ENCODE measurements around the gene CCHCR1. TPM values are rescaled to one million over a fixed set of nuclear protein-coding genes. Genes with fewer than 3 reads are reported as not detected.
"Not testable (repeated sequence)": the region's sequence is repeated elsewhere in the genome, so short reads cannot be mapped to it uniquely, and the experiment has no call there.

Gene CCHCR1
- total RNA-seq, 5 donors from 2014 or later (not counting 1 experiment from before 2014, with no cell fraction given) = 20.7 to 38.6 (median 28.1) TPM

DNA sequence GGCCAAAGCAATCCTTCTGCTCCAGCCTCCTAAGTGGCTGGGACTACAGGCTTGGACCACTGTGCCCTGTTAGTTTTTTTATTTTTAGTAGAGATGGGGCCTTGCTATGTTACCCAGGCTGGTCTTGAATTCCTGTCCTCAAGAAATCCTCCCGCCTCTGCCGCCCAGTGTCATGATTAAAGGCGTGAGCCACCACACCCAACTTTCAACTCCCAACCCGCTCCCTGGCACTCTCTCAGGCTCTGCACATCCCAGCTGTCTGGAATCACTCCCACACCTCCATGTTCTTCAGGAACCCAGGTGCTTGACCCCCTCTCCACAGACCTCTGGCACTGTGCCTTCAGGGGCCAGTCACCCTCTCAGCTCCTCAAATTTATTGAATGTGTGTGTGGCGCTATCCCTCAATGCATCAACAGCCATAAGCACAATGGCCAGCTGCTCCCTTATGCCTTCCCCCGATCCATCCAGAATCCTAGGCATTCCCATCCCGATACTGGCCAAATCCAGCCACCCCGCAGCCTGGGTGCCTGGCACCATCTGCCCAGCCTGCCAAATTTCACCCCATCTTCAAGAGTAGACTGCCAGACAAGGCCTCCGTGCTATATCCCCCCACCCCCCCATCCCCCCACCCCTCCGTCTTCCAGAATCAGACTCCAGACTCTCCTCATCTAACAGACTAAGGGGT lies 13.5 kb upstream of the CCHCR1 start:
- Mint-ChIP-seq H3K9me3 (no peaks in the 10 kb centered on the region), H3K4me3 (no peak overlapping the region), H3K27ac (no peak overlapping the region), H3K36me3 (no peaks in the 10 kb centered on the region), H3K4me1 (peaks cover 3 to 5% (median 4%) of the 10 kb centered on the region in 3 donors), H3K27me3 (no peaks in the 10 kb centered on the region)
- Histone ChIP-seq H3K9me3 (no peaks in the 10 kb centered on the region), H3K27me3 (replicated peaks in 1 of 2; ENCODE audit: control insufficient read depth in 2 of 2, extremely low read depth in 1 of 2, insufficient read depth in 2 of 2, low read length in 1 of 2) (no peaks in the 10 kb centered on the region), H3K4me3 (ENCODE audit: control insufficient read depth in 1 of 2, extremely low read depth in 1 of 2, low read length in 1 of 2) (no peak overlapping the region), H3K27ac (ENCODE audit: low read length) (no peak overlapping the region), H3K36me3 (ENCODE audit: control insufficient read depth in 2 of 2, extremely low read depth in 1 of 2, insufficient read depth in 1 of 2, low read length in 1 of 2) (no peaks in the 10 kb centered on the region), H3K4me1 (ENCODE audit: control insufficient read depth in 1 of 2, extremely low read depth in 1 of 2, insufficient read depth in 2 of 2, low read length in 2 of 2) (peaks cover 0 to 13% of the 10 kb centered on the region in 2 experiments)
- ChIA-PET CTCF (no interaction called here), POLR2A (no interaction called here)
- ATAC-seq (replicated peaks in 1 of 4) (no peak), DNase-seq (no peak)
- 83% methylated on average over 2 of the region's 10 CpGs for WGBS (ENCODE audit: insufficient coverage)

DNA sequence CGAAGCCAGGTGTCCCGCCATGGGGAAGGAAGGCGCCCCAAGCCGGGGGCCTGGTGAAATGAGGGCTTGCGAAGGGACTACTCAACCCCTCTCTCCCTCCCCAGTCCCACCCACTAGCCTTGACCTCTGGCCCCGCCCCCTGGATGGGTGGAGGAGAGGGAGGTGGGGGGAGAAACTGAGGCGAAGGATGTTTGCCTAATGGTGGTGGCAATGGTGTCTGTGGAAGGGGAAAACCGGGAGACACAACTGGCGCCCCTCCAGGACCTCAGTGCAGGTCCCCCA lies 12.9 kb upstream of the CCHCR1 start, which contains the start of gene POU5F1:
TSS of gene POU5F1 (minus strand) at position 83 of the 282 bp plus-strand sequence. CDS start at position 21, 62 bp downstream.
- Mint-ChIP-seq H3K4me1 (no peaks in the 10 kb centered on the region), H3K27ac (no peak within 1 kb of the TSS), H3K9me3 (no peaks in the 10 kb centered on the region), H3K27me3 (no peaks in the 10 kb centered on the region), H3K4me3 (no peak within 1 kb of the TSS), H3K36me3 (no peaks in the 10 kb centered on the region)
- no peaks in the 10 kb centered on the region for H3K36me3 ChIP-seq (ENCODE audit: control insufficient read depth in 2 of 2, extremely low read depth in 1 of 2, insufficient read depth in 1 of 2, low read length in 1 of 2)
- CTCF ChIA-PET = no interaction called here
- peaks cover 0 to 7% of the 10 kb centered on the region in 2 experiments for H3K4me1 ChIP-seq (ENCODE audit: control insufficient read depth in 1 of 2, extremely low read depth in 1 of 2, insufficient read depth in 2 of 2, low read length in 2 of 2)
- WGBS (ENCODE audit: insufficient coverage) = no CpG with 5 or more reads among the region's 9 CpGs
- POLR2A ChIA-PET = no interaction called here
- no peaks in the 10 kb centered on the region for H3K27me3 ChIP-seq (replicated peaks in 1 of 2; ENCODE audit: control insufficient read depth in 2 of 2, extremely low read depth in 1 of 2, insufficient read depth in 2 of 2, low read length in 1 of 2)
- no peak for DNase-seq
- no peak within 1 kb of the TSS for H3K4me3 ChIP-seq (ENCODE audit: control insufficient read depth in 1 of 2, extremely low read depth in 1 of 2, low read length in 1 of 2)
- no peaks in the 10 kb centered on the region for H3K9me3 ChIP-seq
- no peak within 1 kb of the TSS for H3K27ac ChIP-seq (ENCODE audit: low read length)
- no peak for ATAC-seq (replicated peaks in 1 of 4)

DNA sequence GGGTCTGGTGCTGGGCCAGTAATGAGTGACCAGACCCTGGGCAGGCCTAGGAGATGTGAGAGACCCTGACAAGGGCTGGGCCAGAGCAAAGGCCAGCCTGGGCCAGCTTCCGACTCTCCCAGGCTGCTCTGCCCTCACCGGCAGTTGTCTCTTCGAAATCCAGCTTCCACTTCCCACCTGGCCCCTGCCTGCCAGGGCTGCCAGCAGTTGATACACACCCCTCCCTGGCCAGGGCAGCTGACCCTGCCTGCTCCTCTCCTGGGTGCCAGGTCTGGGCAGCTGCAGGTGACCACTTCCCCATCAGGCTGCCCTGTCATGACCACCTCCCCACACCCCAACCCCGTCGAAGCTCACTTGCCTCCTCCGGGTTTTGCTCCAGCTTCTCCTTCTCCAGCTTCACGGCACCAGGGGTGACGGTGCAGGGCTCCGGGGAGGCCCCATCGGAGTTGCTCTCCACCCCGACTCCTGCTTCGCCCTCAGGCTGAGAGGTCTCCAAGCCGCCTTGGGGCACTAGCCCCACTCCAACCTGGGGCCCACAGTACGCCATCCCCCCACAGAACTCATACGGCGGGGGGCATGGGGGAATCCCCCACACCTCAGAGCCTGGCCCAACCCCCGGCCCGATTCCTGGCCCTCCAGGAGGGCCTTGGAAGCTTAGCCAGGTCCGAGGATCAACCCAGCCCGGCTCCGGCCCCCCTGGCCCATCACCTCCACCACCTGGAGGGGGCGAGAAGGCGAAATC lies 12.4 kb upstream of the CCHCR1 start:
- POLR2A ChIA-PET; H3K9me3 Mint-ChIP-seq; H3K27me3 ChIP-seq (replicated peaks in 1 of 2; ENCODE audit: control insufficient read depth in 2 of 2, extremely low read depth in 1 of 2, insufficient read depth in 2 of 2, low read length in 1 of 2); H3K9me3 ChIP-seq; H3K4me3 ChIP-seq (ENCODE audit: control insufficient read depth in 1 of 2, extremely low read depth in 1 of 2, low read length in 1 of 2); ATAC-seq (replicated peaks in 1 of 4); H3K4me1 ChIP-seq (ENCODE audit: control insufficient read depth in 1 of 2, extremely low read depth in 1 of 2, insufficient read depth in 2 of 2, low read length in 2 of 2); H3K4me1 Mint-ChIP-seq; H3K27me3 Mint-ChIP-seq; H3K27ac ChIP-seq (ENCODE audit: low read length); H3K27ac Mint-ChIP-seq; CTCF ChIA-PET; H3K36me3 Mint-ChIP-seq; H3K4me3 Mint-ChIP-seq; H3K36me3 ChIP-seq (ENCODE audit: control insufficient read depth in 2 of 2, extremely low read depth in 1 of 2, insufficient read depth in 1 of 2, low read length in 1 of 2); DNase-seq: not testable (repeated sequence)
- WGBS (ENCODE audit: insufficient coverage) = 92% methylated on average over 13 of the region's 23 CpGs

DNA sequence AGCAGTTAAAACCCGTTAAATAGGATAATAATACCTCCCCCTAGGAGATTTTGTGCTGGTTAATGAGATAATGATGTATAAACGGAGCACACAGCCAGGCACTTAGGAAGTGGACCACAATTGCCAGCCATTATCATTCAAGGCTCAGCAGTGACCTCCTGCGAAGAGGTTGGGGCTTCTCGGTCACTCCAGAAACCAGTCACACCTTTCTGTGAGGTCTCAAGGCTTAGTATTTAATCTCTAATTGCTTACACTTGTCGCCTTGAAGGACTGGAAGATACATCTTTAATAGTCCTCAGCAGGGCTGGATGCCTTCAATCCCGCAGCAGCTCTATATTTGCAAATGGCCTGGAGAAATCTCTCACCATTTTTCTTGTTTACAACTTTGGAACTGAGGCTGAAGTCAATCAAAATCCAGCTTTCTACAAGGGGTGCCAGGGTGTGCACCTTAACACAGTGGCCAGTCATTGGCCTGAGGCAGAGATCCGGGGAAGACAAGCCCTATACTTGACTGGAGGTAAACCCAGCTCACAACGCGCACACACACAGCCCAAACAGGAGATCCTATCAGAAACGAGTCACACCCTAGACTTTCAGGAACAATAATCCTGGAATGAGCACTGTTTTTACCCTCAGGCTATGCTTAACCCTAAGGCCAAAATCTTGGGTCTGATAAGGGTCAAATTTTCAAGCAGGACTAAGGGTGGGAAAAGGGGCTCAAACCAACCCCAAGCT lies 11.7 kb upstream of the CCHCR1 start:
- Histone ChIP-seq H3K27ac (ENCODE audit: low read length) (no peak overlapping the region), H3K9me3 (no peaks in the 10 kb centered on the region), H3K36me3 (ENCODE audit: control insufficient read depth in 2 of 2, extremely low read depth in 1 of 2, insufficient read depth in 1 of 2, low read length in 1 of 2) (no peaks in the 10 kb centered on the region), H3K4me3 (ENCODE audit: control insufficient read depth in 1 of 2, extremely low read depth in 1 of 2, low read length in 1 of 2) (no peak overlapping the region), H3K27me3 (replicated peaks in 1 of 2; ENCODE audit: control insufficient read depth in 2 of 2, extremely low read depth in 1 of 2, insufficient read depth in 2 of 2, low read length in 1 of 2) (no peaks in the 10 kb centered on the region), H3K4me1 (ENCODE audit: control insufficient read depth in 1 of 2, extremely low read depth in 1 of 2, insufficient read depth in 2 of 2, low read length in 2 of 2) (no peaks in the 10 kb centered on the region)
- H3K4me3 Mint-ChIP-seq = no peak overlapping the region
- peaks cover 0 to 5% (median 0%) of the 10 kb centered on the region in 3 donors for H3K4me1 Mint-ChIP-seq
- ChIA-PET CTCF (no interaction called here), POLR2A (no interaction called here)
- H3K36me3 Mint-ChIP-seq = no peaks in the 10 kb centered on the region
- no peak overlapping the region for H3K27ac Mint-ChIP-seq
- no peaks in the 10 kb centered on the region for H3K9me3 Mint-ChIP-seq
- no peak for DNase-seq
- 88% methylated on average over 6 of the region's 10 CpGs for WGBS (ENCODE audit: insufficient coverage)
- H3K27me3 Mint-ChIP-seq = no peaks in the 10 kb centered on the region
- no peak for ATAC-seq (replicated peaks in 1 of 4)

DNA sequence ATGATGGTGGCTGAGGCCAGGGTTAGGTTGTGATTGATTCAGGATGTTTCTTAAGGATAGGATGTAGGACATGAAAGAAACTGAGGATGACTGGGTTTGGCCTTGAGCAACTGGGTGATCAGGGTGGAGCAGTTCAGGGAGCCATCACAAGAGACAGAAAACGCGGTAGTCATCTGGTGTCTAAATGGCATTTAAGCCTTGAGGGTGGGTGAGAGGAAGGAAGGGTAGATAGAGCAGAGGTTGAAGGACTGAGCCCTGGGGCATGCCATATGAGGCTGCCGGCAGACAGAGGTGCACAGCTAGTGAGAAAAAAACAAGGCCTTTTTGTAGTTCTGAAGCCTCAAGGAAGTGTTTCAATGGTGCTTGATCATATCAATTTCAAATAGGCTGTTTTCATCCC lies 11.0 kb upstream of the CCHCR1 start:
- Mint-ChIP-seq H3K4me1 (peaks cover 0 to 5% (median 0%) of the 10 kb centered on the region in 3 donors), H3K27me3 (no peaks in the 10 kb centered on the region), H3K9me3 (no peaks in the 10 kb centered on the region), H3K36me3 (no peaks in the 10 kb centered on the region), H3K27ac (no peak overlapping the region), H3K4me3 (no peak overlapping the region)
- Histone ChIP-seq H3K4me3 (ENCODE audit: control insufficient read depth in 1 of 2, extremely low read depth in 1 of 2, low read length in 1 of 2) (no peak overlapping the region), H3K27ac (ENCODE audit: low read length) (no peak overlapping the region), H3K9me3 (no peaks in the 10 kb centered on the region), H3K36me3 (ENCODE audit: control insufficient read depth in 2 of 2, extremely low read depth in 1 of 2, insufficient read depth in 1 of 2, low read length in 1 of 2) (no peaks in the 10 kb centered on the region), H3K27me3 (replicated peaks in 1 of 2; ENCODE audit: control insufficient read depth in 2 of 2, extremely low read depth in 1 of 2, insufficient read depth in 2 of 2, low read length in 1 of 2) (no peaks in the 10 kb centered on the region), H3K4me1 (ENCODE audit: control insufficient read depth in 1 of 2, extremely low read depth in 1 of 2, insufficient read depth in 2 of 2, low read length in 2 of 2) (no peaks in the 10 kb centered on the region)
- CTCF ChIA-PET = no interaction called here
- POLR2A ChIA-PET = interaction anchor here in 1 of 2 donors (0.6 kb wide), 1 partner anchor 8 kb away, joined by 9 read pairs; no protein-coding TSS in a partner anchor
- ATAC-seq (replicated peaks in 1 of 4) (no peak), DNase-seq (no peak)
- WGBS (ENCODE audit: insufficient coverage) = 79% methylated on average over 2 of the region's 3 CpGs

DNA sequence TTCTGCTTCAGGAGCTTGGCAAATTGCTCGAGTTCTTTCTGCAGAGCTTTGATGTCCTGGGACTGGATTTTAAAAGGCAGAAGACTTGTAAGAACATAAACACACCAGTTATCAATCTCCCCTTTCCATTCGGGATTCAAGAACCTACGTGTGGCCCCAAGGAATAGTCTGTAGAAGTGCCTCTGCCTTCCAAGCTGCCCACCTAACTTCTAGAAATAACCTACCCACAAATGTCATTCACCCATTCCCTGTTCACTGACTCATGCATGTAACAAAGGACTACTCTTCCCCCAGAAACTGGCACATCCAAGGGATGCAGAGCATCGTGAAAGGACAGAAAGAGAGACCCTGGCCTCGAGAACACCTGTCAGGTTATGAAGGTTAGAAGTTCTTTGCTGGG lies 8.4 kb upstream of the CCHCR1 start:
- DNase-seq (no peak), ATAC-seq (replicated peaks in 1 of 4) (no peak)
- Histone ChIP-seq H3K27ac (ENCODE audit: low read length) (no peak overlapping the region), H3K9me3 (no peaks in the 10 kb centered on the region), H3K4me3 (ENCODE audit: control insufficient read depth in 1 of 2, extremely low read depth in 1 of 2, low read length in 1 of 2) (no peak overlapping the region), H3K27me3 (replicated peaks in 1 of 2; ENCODE audit: control insufficient read depth in 2 of 2, extremely low read depth in 1 of 2, insufficient read depth in 2 of 2, low read length in 1 of 2) (no peaks in the 10 kb centered on the region), H3K36me3 (ENCODE audit: control insufficient read depth in 2 of 2, extremely low read depth in 1 of 2, insufficient read depth in 1 of 2, low read length in 1 of 2) (peaks cover 0 to 5% of the 10 kb centered on the region in 2 donors), H3K4me1 (ENCODE audit: control insufficient read depth in 1 of 2, extremely low read depth in 1 of 2, insufficient read depth in 2 of 2, low read length in 2 of 2) (no peaks in the 10 kb centered on the region)
- Mint-ChIP-seq H3K36me3 (no peaks in the 10 kb centered on the region), H3K4me1 (peaks cover 0 to 7% (median 0%) of the 10 kb centered on the region in 3 donors), H3K27me3 (no peaks in the 10 kb centered on the region), H3K4me3 (no peak overlapping the region), H3K27ac (no peak overlapping the region), H3K9me3 (no peaks in the 10 kb centered on the region)
- CTCF ChIA-PET = no interaction called here
- POLR2A ChIA-PET = no interaction called here
- WGBS (ENCODE audit: insufficient coverage) = 94% methylated on average over 2 of the region's 5 CpGs
